ENCODE data around the gene PPL. TPM values are rescaled to one million over a fixed set of nuclear protein-coding genes. Genes with fewer than 3 reads are reported as not detected.

Gene PPL
- total and polyA plus RNA-seq, 2 donors (not counting 3 experiments of a cell fraction or from before 2014, with no cell fraction given): 0.07 to 0.20 TPM

DNA sequence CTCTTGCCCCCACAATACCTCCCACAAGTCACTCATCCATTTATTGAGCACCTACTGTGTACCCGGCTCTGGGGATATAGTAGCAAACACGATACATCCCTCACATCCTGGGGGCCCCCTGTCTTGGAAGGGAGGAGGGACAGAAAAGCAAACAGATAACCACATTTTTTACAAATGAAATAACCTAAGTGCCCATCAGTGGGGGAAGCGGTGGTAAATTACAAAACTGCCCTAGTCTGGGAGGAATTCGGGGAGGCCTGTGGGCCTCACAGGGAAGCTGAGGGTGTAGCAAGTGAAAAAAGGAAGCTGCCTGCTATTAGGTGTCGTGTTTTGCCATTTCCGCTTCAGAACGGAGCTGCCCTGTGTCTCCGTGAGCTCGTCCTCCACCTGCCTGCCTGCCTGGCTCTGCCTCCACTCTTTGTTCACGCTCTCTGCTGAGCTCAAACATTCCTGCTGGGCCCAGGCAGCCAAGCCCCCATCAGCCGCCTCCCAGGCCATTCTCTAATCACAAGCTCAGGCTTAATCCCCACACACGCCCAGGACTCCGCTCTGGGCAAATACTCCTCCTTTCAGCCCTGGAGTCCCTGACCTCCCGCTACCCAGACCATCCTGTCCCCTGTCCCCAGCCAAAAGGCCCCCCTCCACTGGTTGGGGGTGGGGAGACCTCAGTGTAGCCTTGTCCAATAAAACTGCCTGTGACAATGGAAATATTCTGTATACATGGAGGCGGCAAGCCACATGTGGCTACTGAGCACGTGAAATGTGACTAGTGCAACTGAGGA is 11.0 kb upstream of the PPL start:
- Histone ChIP-seq H3K36me3 (ENCODE audit: control insufficient read depth in 2 of 2, extremely low read depth in 1 of 2, insufficient read depth in 2 of 2, low read length in 2 of 2) (no peaks in the 10 kb centered on the region), H3K9me1 (replicated peaks; ENCODE audit: control insufficient read depth, extremely low read depth, insufficient read depth, low read length) (no peaks in the 10 kb centered on the region), H3K4me1 (ENCODE audit: control insufficient read depth, extremely low read depth, insufficient read depth, low read length) (peaks cover 31% of the 10 kb centered on the region), H3K27ac (ENCODE audit: insufficient read depth, low read depth, low read length) (no peak overlapping the region), H3K4me3 (replicated peaks in 1 of 3; ENCODE audit: insufficient read depth in 1 of 3, low read depth in 1 of 3, low read length in 3 of 3) (no peak overlapping the region), H3K4me2 (ENCODE audit: insufficient read depth, low read length) (no peak overlapping the region), H3K79me2 (ENCODE audit: control insufficient read depth, insufficient read depth, low read length) (no peaks in the 10 kb centered on the region), H4K20me1 (replicated peaks; ENCODE audit: control insufficient read depth, extremely low read depth, insufficient read depth, low read length) (no peaks in the 10 kb centered on the region), H3K9ac (replicated peaks; ENCODE audit: extremely low read depth, insufficient read depth, low read length) (no peak overlapping the region), H3K27me3 (ENCODE audit: control insufficient read depth in 2 of 2, insufficient read depth in 2 of 2, low read length in 2 of 2) (no peaks in the 10 kb centered on the region), H3K9me3 (replicated peaks; ENCODE audit: control insufficient read depth, insufficient read depth, low read length) (no peaks in the 10 kb centered on the region), H2AFZ (ENCODE audit: low read depth, low read length) (no peak overlapping the region)
- no peak for FAIRE-seq
- intact Hi-C loops (cut with micrococcal nuclease) (no loop called here), dilution Hi-C loops (cut with MboI; ENCODE audit: extremely low pct_ligation_motif_present, low sequenced_read_pairs) (no loop called here)
- no peak for DNase-seq (ENCODE audit: low read depth, low spot score)
- TF ChIP-seq FOS (IDR thresholded peaks at IDR 0.05; ENCODE audit: borderline replicate concordance, insufficient read depth, low read length) (no peak), POLR2AphosphoS5 (IDR thresholded peaks at IDR 0.05; ENCODE audit: insufficient read depth, low read depth, low read length) (no peak), MYC (IDR thresholded peaks at IDR 0.05; ENCODE audit: low read depth, low read length) (no peak), POLR2A (IDR thresholded peaks at IDR 0.05; ENCODE audit: low read depth, low read length) (no peak), EZH2 (IDR thresholded peaks at IDR 0.05; ENCODE audit: borderline replicate concordance, low read depth, low read length, severe bottlenecking) (no peak), JUN (IDR thresholded peaks at IDR 0.05; ENCODE audit: borderline replicate concordance, insufficient read depth, insufficient read length, low read depth) (no peak), GATA2 (IDR thresholded peaks at IDR 0.05; ENCODE audit: insufficient read depth, insufficient read length, low read depth, low read length) (no peak)
- TF ChIP-seq, protein P1, sequence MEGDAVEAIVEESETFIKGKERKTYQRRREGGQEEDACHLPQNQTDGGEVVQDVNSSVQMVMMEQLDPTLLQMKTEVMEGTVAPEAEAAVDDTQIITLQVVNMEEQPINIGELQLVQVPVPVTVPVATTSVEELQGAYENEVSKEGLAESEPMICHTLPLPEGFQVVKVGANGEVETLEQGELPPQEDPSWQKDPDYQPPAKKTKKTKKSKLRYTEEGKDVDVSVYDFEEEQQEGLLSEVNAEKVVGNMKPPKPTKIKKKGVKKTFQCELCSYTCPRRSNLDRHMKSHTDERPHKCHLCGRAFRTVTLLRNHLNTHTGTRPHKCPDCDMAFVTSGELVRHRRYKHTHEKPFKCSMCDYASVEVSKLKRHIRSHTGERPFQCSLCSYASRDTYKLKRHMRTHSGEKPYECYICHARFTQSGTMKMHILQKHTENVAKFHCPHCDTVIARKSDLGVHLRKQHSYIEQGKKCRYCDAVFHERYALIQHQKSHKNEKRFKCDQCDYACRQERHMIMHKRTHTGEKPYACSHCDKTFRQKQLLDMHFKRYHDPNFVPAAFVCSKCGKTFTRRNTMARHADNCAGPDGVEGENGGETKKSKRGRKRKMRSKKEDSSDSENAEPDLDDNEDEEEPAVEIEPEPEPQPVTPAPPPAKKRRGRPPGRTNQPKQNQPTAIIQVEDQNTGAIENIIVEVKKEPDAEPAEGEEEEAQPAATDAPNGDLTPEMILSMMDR (IDR thresholded peaks at IDR 0.05; ENCODE audit: extremely low read depth in 1 of 2, insufficient read depth in 1 of 2, low read depth in 1 of 2, low read length in 2 of 2): no peak
- TF ChIP-seq, protein P2, sequence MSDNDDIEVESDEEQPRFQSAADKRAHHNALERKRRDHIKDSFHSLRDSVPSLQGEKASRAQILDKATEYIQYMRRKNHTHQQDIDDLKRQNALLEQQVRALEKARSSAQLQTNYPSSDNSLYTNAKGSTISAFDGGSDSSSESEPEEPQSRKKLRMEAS (IDR thresholded peaks at IDR 0.05; ENCODE audit: insufficient read depth, insufficient read length): no peak
- BruUV-seq (replicated peaks): no TSS peak
- ChIA-PET CTCF (interaction anchor here (0.9 to 1.5 kb wide), 2 partner anchors 10 to 213 kb away, joined by 3 read pairs; partner anchors contain the start of genes ANKS3, DNAAF8 and SEC14L5), POLR2A (no interaction called here)
